Fibroblast of mammary gland (primary cell): ENCODE data around the gene FOXL3.
"Not testable (repeated sequence)": the region's sequence is repeated elsewhere in the genome, so short reads cannot be mapped to it uniquely, and the experiment has no call there.

Source experiments
- DNase-seq: peaks from one replicate; pipeline ENCODE4 v3.0.0-alpha.2; 2010; ENCODE audit warnings: low read depth
- H3K4me3 ChIP-seq: 2 replicates; pipeline ENCODE4 v1.5.1; 2011; ENCODE audit warnings: low read depth, mild to moderate bottlenecking, low read length, moderate library complexity; ENCODE audit not compliant: control insufficient read depth
- CTCF ChIP-seq: conservative IDR thresholded peaks from 2 replicates; pipeline ENCODE4 v1.5.1; 2011; ENCODE audit warnings: low read depth, low read length, inconsistent platforms; ENCODE audit not compliant: control insufficient read depth, insufficient read depth

Gene FOXL3

GRCh38 chr7:263483-264351, 26.3 kb upstream of the FOXL3 start:
- TF ChIP-seq CTCF: peak; percentile 0

DNA sequence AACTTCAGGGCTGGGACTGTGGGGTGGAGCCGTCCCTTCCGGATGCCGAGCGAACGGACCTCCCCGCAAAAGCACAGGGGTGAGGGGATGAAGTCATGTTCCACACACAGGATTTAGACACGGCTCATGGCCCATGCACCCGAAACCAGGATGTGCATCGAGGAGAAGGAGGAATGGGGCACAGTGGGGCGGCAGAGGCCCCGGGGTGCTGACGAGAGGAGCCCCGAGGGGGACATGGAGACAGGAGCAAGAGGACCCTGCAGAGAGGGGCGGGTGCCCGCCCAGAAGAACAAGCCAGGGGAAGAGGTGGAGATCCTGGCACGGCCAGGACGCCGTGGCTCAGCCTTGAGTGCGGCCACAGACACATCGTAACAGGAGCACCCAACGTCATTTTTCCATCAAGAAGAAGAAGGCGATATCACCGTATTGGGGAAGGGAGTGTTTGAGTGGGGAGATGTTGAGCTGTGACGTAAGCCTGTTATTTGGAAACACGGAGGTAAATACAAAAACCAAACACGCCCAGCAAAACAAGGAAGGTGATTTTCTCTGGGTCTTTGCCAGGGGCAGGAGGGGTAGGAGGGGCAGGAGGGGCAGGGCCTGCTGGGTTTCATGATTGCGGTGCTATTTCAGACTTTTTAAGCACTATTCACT, 25.3 kb upstream of the FOXL3 start:
- TF ChIP-seq CTCF: no peak
- DNase-seq: peak; percentile 53
- no peak overlapping the region for H3K4me3 ChIP-seq

More at GRCh38 chr7:263483-264351, 26.3 kb upstream of the FOXL3 start:
- H3K4me3 ChIP-seq, DNase-seq: not testable (repeated sequence)

DNA sequence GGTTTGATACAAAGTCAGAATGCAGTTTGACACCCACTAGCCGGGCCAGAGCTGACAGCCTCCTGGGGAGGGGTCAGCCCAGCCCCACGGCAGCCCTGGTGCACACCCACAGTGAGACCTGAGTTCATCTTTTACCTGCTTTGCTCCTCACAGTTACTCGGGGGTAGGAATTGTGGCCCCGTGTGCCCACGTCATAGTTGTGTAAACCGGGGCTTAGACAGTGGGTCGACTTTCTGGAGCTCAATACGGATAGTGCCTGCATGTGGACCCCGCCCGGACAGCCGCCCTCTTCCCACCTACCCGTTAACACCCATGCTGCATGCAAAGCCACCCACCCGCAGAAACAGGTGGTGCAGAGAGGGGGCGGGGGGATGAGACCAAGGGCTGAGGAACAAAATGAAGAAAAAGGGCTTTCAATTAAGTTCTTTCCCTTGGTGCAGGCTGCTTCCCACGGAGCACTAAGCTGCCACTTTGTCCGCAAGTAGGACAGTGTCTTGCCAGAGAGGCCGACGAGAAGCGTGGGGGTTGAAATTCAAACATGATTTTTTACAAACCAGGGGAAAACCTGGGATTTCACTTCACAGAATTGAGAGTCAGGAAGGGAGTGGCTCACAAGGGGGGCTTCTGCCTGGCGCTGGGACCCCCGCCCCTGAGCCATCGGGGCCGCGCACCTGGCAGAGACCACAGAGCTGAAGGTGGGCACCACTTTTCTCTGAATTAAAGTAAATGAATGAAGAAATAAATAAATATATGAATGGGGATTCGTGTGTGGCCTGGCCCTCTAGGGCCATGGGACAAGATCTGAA, 24.6 kb upstream of the FOXL3 start:
- DNase-seq: no peak
- TF ChIP-seq CTCF: no peak

GRCh38 chr7:265998-266850, 23.7 kb upstream of the FOXL3 start:
- DNase-seq: no peak
- H3K4me3 ChIP-seq: no peak overlapping the region
- no peak for TF ChIP-seq CTCF

More for the DNA sequence above, 24.6 kb upstream of the FOXL3 start:
- no peak overlapping the region for H3K4me3 ChIP-seq

DNA sequence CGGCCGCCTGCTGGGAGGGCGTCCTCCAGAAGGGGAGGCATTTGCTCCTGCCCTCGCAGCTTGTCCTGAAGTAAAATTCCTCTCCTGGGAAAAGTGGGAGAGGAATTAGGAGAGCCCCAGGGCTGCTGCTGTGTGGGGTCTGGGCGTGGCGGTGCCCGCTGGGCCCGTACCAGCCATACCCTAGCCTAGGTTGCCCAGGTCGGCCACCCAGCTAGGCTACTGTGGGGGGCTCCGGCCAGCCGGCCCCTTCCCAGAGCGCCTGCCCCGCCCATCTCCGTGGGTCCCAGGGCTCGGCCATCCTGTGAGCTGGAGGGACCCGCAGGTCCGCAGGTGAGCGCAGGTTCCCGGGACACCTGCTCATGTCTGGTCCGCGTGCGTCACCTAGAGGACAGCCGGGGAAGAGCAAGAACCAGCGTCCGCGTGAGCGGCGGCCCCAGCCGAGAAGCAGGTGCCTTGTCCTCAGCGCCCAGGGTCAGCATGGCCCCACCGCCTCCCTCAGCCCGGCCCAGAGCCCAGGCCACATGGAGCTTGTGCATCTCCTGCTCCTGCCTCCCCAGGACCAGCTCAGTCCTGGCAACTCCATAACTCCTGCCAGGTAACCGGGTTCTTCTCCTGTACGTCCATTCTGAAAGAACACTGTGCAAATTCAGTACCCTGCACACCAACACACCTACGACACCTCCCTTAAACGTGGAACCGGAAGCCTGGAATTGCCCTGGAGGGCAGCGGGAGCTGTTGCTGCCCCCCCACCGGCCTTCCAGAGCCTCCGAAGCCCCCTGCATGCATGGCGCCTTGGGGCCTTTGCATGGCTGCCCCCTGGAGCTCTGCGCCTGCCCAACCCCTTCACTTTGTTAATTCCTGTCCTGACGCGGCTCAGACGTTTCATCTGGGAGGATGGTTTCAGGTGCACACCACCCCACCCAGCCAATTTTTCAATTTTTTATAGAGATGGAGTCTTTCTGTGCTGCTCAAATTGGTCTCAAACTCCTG, 22.8 kb upstream of the FOXL3 start:
- H3K4me3 ChIP-seq: no peak overlapping the region
- TF ChIP-seq CTCF: no peak
- no peak for DNase-seq
